Measurements from ENCODE around the gene PGPEP1. TPM values are rescaled to one million over a fixed set of nuclear protein-coding genes. Genes with fewer than 3 reads are reported as not detected.

Gene PGPEP1
- total RNA-seq, 1 experiment from 2014 or later, result 13.6 TPM

GRCh38 chr19:18311502-18312091 lies 28.8 kb upstream of the PGPEP1 start:
- Histone ChIP-seq H4K20me1 (ENCODE audit: insufficient read depth, low read depth, low read length) (no peaks in the 10 kb centered on the region), H3K79me2 (ENCODE audit: low read length) (0 out of 2 replicates have a peak, but pooled peaks cover 1% of the 10 kb centered on the region), H3K4me3 (ENCODE audit: low read length) (no peak overlapping the region), H3K27ac (ENCODE audit: low read length) (no peak overlapping the region), H3K4me2 (ENCODE audit: low read depth, low read length, poor library complexity, severe bottlenecking) (no peak overlapping the region), H3K27me3 (ENCODE audit: low read length) (no peaks in the 10 kb centered on the region), H2AFZ (ENCODE audit: low read length) (no peak overlapping the region), H3K9me3 (ENCODE audit: low read length) (no peaks in the 10 kb centered on the region), H3K4me1 (ENCODE audit: low read length) (peaks cover 23% of the 10 kb centered on the region), H3K36me3 (ENCODE audit: insufficient read depth, low read length) (no peaks in the 10 kb centered on the region), H3K9me2 (replicated peaks; ENCODE audit: insufficient read depth, low read length) (no peaks in the 10 kb centered on the region), H3K9ac (ENCODE audit: low read length) (no peak overlapping the region)
- DNase-seq, result no peak

GRCh38 chr19:18312092-18312534 lies 28.3 kb upstream of the PGPEP1 start:
- Histone ChIP-seq H2AFZ (ENCODE audit: low read length) (no peak overlapping the region), H3K36me3 (ENCODE audit: insufficient read depth, low read length) (no peaks in the 10 kb centered on the region), H4K20me1 (ENCODE audit: insufficient read depth, low read depth, low read length) (no peaks in the 10 kb centered on the region), H3K9me2 (replicated peaks; ENCODE audit: insufficient read depth, low read length) (no peaks in the 10 kb centered on the region), H3K9ac (ENCODE audit: low read length) (no peak overlapping the region), H3K9me3 (ENCODE audit: low read length) (no peaks in the 10 kb centered on the region), H3K4me3 (ENCODE audit: low read length) (no peak overlapping the region), H3K79me2 (ENCODE audit: low read length) (0 out of 2 replicates have a peak, but pooled peaks cover 3% of the 10 kb centered on the region), H3K27me3 (ENCODE audit: low read length) (no peaks in the 10 kb centered on the region), H3K4me2 (ENCODE audit: low read depth, low read length, poor library complexity, severe bottlenecking) (no peak overlapping the region), H3K4me1 (ENCODE audit: low read length) (peaks cover 19% of the 10 kb centered on the region), H3K27ac (ENCODE audit: low read length) (no peak overlapping the region)
- DNase-seq, result no peak

GRCh38 chr19:18313398-18313797 lies 27.0 kb upstream of the PGPEP1 start:
- H3K9ac ChIP-seq (ENCODE audit: low read length), result no peak overlapping the region
- H3K9me2 ChIP-seq (replicated peaks; ENCODE audit: insufficient read depth, low read length), result no peaks in the 10 kb centered on the region
- H4K20me1 ChIP-seq (ENCODE audit: insufficient read depth, low read depth, low read length), result no peaks in the 10 kb centered on the region
- no peak for DNase-seq
- H3K36me3 ChIP-seq (ENCODE audit: insufficient read depth, low read length), result no peaks in the 10 kb centered on the region
- H3K27ac ChIP-seq (ENCODE audit: low read length), result no peak overlapping the region
- no peak overlapping the region for H3K4me3 ChIP-seq (ENCODE audit: low read length)
- H3K4me1 ChIP-seq (ENCODE audit: low read length), result peaks cover 8% of the 10 kb centered on the region
- no peak overlapping the region for H3K4me2 ChIP-seq (ENCODE audit: low read depth, low read length, poor library complexity, severe bottlenecking)
- 0 out of 2 replicates have a peak, but pooled peaks cover 3% of the 10 kb centered on the region for H3K79me2 ChIP-seq (ENCODE audit: low read length)
- H2AFZ ChIP-seq (ENCODE audit: low read length), result no peak overlapping the region
- no peaks in the 10 kb centered on the region for H3K9me3 ChIP-seq (ENCODE audit: low read length)
- no peaks in the 10 kb centered on the region for H3K27me3 ChIP-seq (ENCODE audit: low read length)

GRCh38 chr19:18317961-18318800 lies 22.2 kb upstream of the PGPEP1 start:
- H3K27me3 ChIP-seq (ENCODE audit: low read length), result no peaks in the 10 kb centered on the region
- H3K9ac ChIP-seq (ENCODE audit: low read length), result no peak overlapping the region
- no peak overlapping the region for H3K27ac ChIP-seq (ENCODE audit: low read length)
- no peak overlapping the region for H3K4me2 ChIP-seq (ENCODE audit: low read depth, low read length, poor library complexity, severe bottlenecking)
- H3K9me2 ChIP-seq (replicated peaks; ENCODE audit: insufficient read depth, low read length), result no peaks in the 10 kb centered on the region
- no peaks in the 10 kb centered on the region for H4K20me1 ChIP-seq (ENCODE audit: insufficient read depth, low read depth, low read length)
- no peak for DNase-seq
- H2AFZ ChIP-seq (ENCODE audit: low read length), result no peak overlapping the region
- no peak overlapping the region for H3K4me3 ChIP-seq (ENCODE audit: low read length)
- H3K79me2 ChIP-seq (ENCODE audit: low read length), result peaks cover 37% of the 10 kb centered on the region
- peaks cover 20% of the 10 kb centered on the region for H3K4me1 ChIP-seq (ENCODE audit: low read length)
- H3K36me3 ChIP-seq (ENCODE audit: insufficient read depth, low read length), result no peaks in the 10 kb centered on the region
- H3K9me3 ChIP-seq (ENCODE audit: low read length), result no peaks in the 10 kb centered on the region

GRCh38 chr19:18319591-18320135 lies 20.7 kb upstream of the PGPEP1 start:
- Histone ChIP-seq H3K27ac (ENCODE audit: low read length) (no peak overlapping the region), H3K9ac (ENCODE audit: low read length) (no peak overlapping the region), H3K4me2 (ENCODE audit: low read depth, low read length, poor library complexity, severe bottlenecking) (no peak overlapping the region), H3K9me3 (ENCODE audit: low read length) (no peaks in the 10 kb centered on the region), H3K27me3 (ENCODE audit: low read length) (no peaks in the 10 kb centered on the region), H4K20me1 (ENCODE audit: insufficient read depth, low read depth, low read length) (no peaks in the 10 kb centered on the region), H3K79me2 (ENCODE audit: low read length) (peaks cover 37% of the 10 kb centered on the region), H3K36me3 (ENCODE audit: insufficient read depth, low read length) (no peaks in the 10 kb centered on the region), H3K4me3 (ENCODE audit: low read length) (no peak overlapping the region), H3K9me2 (replicated peaks; ENCODE audit: insufficient read depth, low read length) (no peaks in the 10 kb centered on the region), H2AFZ (ENCODE audit: low read length) (no peak overlapping the region), H3K4me1 (ENCODE audit: low read length) (peaks cover 27% of the 10 kb centered on the region)
- no peak for DNase-seq

GRCh38 chr19:18320865-18321733 lies 19.3 kb upstream of the PGPEP1 start:
- no peak for DNase-seq
- no peaks in the 10 kb centered on the region for H3K27me3 ChIP-seq (ENCODE audit: low read length)
- peak overlapping the region; percentile 93 for H3K4me2 ChIP-seq (ENCODE audit: low read depth, low read length, poor library complexity, severe bottlenecking)
- H3K4me1 ChIP-seq (ENCODE audit: low read length), result peaks cover 26% of the 10 kb centered on the region
- no peaks in the 10 kb centered on the region for H3K9me3 ChIP-seq (ENCODE audit: low read length)
- no peaks in the 10 kb centered on the region for H3K36me3 ChIP-seq (ENCODE audit: insufficient read depth, low read length)
- H4K20me1 ChIP-seq (ENCODE audit: insufficient read depth, low read depth, low read length), result no peaks in the 10 kb centered on the region
- H3K4me3 ChIP-seq (ENCODE audit: low read length), result peak overlapping the region; percentile 91
- H3K9me2 ChIP-seq (replicated peaks; ENCODE audit: insufficient read depth, low read length), result no peaks in the 10 kb centered on the region
- 0 out of 2 replicates have a peak overlapping the region, but pooled peaks have one; percentile 80 for H3K27ac ChIP-seq (ENCODE audit: low read length)
- peaks cover 37% of the 10 kb centered on the region for H3K79me2 ChIP-seq (ENCODE audit: low read length)
- peak overlapping the region; percentile 95 for H3K9ac ChIP-seq (ENCODE audit: low read length)
- H2AFZ ChIP-seq (ENCODE audit: low read length), result no peak overlapping the region

- H3K4me1 ChIP-seq (ENCODE audit: low read length), result peaks cover 20% of the 10 kb centered on the region
- peak overlapping the region; percentile 80 for H3K27ac ChIP-seq (ENCODE audit: low read length)
- H3K4me3 ChIP-seq (ENCODE audit: low read length), result peak overlapping the region; percentile 91
- peak overlapping the region; percentile 93 for H3K4me2 ChIP-seq (ENCODE audit: low read depth, low read length, poor library complexity, severe bottlenecking)
- no peak for DNase-seq
- H3K9me3 ChIP-seq (ENCODE audit: low read length), result no peaks in the 10 kb centered on the region
- H2AFZ ChIP-seq (ENCODE audit: low read length), result no peak overlapping the region
- H3K36me3 ChIP-seq (ENCODE audit: insufficient read depth, low read length), result no peaks in the 10 kb centered on the region
- H3K79me2 ChIP-seq (ENCODE audit: low read length), result peaks cover 34% of the 10 kb centered on the region
- H3K9ac ChIP-seq (ENCODE audit: low read length), result peak overlapping the region; percentile 95
- no peaks in the 10 kb centered on the region for H3K27me3 ChIP-seq (ENCODE audit: low read length)
- H3K9me2 ChIP-seq (replicated peaks; ENCODE audit: insufficient read depth, low read length), result no peaks in the 10 kb centered on the region
- no peaks in the 10 kb centered on the region for H4K20me1 ChIP-seq (ENCODE audit: insufficient read depth, low read depth, low read length)
Observed at GRCh38 chr19:18321734-18322102, 18.7 kb upstream of the PGPEP1 start.

Measured in Karpas-422 (cell line).